GM12801 (cell line): Measurements from ENCODE around the gene HIVEP1.

ENCODE experiments used
- CTCF ChIP-seq: IDR thresholded peaks from one replicate; pipeline ENCODE4 v1.5.1; 2011; ENCODE audit warnings: control low read depth; ENCODE audit not compliant: insufficient read length; ENCODE audit errors: extremely low read depth

The HIVEP1 gene

GRCh38 chr6:12165297-12165696 is 153.2 kb downstream of the HIVEP1 start:
- no peak for TF ChIP-seq CTCF

GRCh38 chr6:12165722-12166280 is 153.7 kb downstream of the HIVEP1 start:
- TF ChIP-seq CTCF: no peak

- TF ChIP-seq CTCF: no peak
These were observed 157.3 kb downstream of the HIVEP1 start for GRCh38 chr6:12169377-12169776.

GRCh38 chr6:12170351-12171092 is 158.4 kb downstream of the HIVEP1 start:
- TF ChIP-seq CTCF: no peak

GRCh38 chr6:12171717-12172116 is 159.6 kb downstream of the HIVEP1 start:
- no peak for TF ChIP-seq CTCF

GRCh38 chr6:12172572-12172971 is 160.5 kb downstream of the HIVEP1 start:
- no peak for TF ChIP-seq CTCF

GRCh38 chr6:12173181-12173580 is 161.1 kb downstream of the HIVEP1 start:
- TF ChIP-seq CTCF: no peak
